K562 (cell line): ENCODE measurements around the gene FGF21.

Source experiments
- CAMTA2 ChIP-seq: fragments of 250-450 bp; sonication (Bioruptor Pico); conservative IDR thresholded peaks from 2 replicates; pipeline ENCODE4 v1.5.1; 2022
- CHD2 ChIP-seq: IDR thresholded peaks from 2 replicates; pipeline ENCODE4 v1.6.1; 2011; ENCODE audit warnings: low read depth, low read length
- CREB3 ChIP-seq: fragments of 450-650 bp; conservative IDR thresholded peaks from 2 replicates; pipeline ENCODE4 v1.6.1; 2016; ENCODE audit warnings: missing genetic modification characterization, low read depth, mild to moderate bottlenecking, missing compliant biosample characterization, moderate library complexity
- JUNB ChIP-seq: fragments of 450-650 bp; formaldehyde crosslinking; conservative IDR thresholded peaks from 2 replicates; pipeline ENCODE4 v1.4.0; 2020; ENCODE audit warnings: mild to moderate bottlenecking
- POLR2A ChIP-seq: fragments of 450-650 bp; conservative IDR thresholded peaks from 2 replicates; pipeline ENCODE4 v1.6.1; 2016
- ZBTB33 ChIP-seq: sonication (generic); formaldehyde crosslinking; IDR thresholded peaks from 2 replicates; pipeline ENCODE4 v1.8.1; 2023; ENCODE audit warnings: mild to moderate bottlenecking, missing genetic modification reagents
- ZNF592 ChIP-seq: fragments of 450-650 bp; IDR thresholded peaks from 2 replicates; pipeline ENCODE4 v1.6.1; 2017; ENCODE audit warnings: antibody characterized with exemption, mild to moderate bottlenecking

GRCh38 chr19:48756212-48756611 lies 888 bp downstream of the FGF21 start:
- TF ChIP-seq JUNB (CRISPR knock-in tag): no peak
- no peak for TF ChIP-seq POLR2A
- TF ChIP-seq ZBTB33 (CRISPR knock-in tag): no peak
- no peak for TF ChIP-seq CAMTA2 (CRISPR knock-in tag)
- no peak for TF ChIP-seq CREB3 (tag)
- TF ChIP-seq CHD2: no peak
- no peak for TF ChIP-seq ZNF592
